ENCODE results near the gene DYRK3. TPM values are rescaled to one million over a fixed set of nuclear protein-coding genes. Genes with fewer than 3 reads are reported as not detected.

The DYRK3 gene
- total and polyA plus RNA-seq, 9 of the 15 experiments (the other 6 are each of a cell fraction or from before 2014, with no cell fraction given) = 4.5 to 33.7 (median 25.7) TPM

GRCh38 chr1:206612129-206612876 is 23.0 kb upstream of the DYRK3 start, which contains the start of gene EIF2D (continued):
- TF ChIP-seq RERE (CRISPR knock-in tag; IDR thresholded peaks at IDR 0.05; ENCODE audit: borderline replicate concordance) = peak; percentile 95; the same call in 1 of the 2 replicates
- TF ChIP-seq NEUROD1 (IDR thresholded peaks at IDR 0.05; ENCODE audit: borderline replicate concordance, low read depth, low read length, partially characterized antibody) = peak; percentile 96
- no peak for TF ChIP-seq SRSF9 (IDR thresholded peaks at IDR 0.05; ENCODE audit: borderline replicate concordance, low read depth, low read length)
- TF ChIP-seq ARID2 (IDR thresholded peaks at IDR 0.05) = peak; percentile 63
- no peak for TF ChIP-seq SNRNP70 (optimal IDR thresholded peaks at IDR 0.05; ENCODE audit: low read depth, low read length)
- peak; percentile 43 for TF ChIP-seq EGR1 (conservative IDR thresholded peaks at IDR 0.05)
- peak; percentile 76; the same call in 1 of the 2 replicates for TF ChIP-seq HDAC6 (IDR thresholded peaks at IDR 0.05; ENCODE audit: low read depth, low read length)
- TF ChIP-seq STAG1 (CRISPR knock-in tag; IDR thresholded peaks at IDR 0.05; ENCODE audit: borderline replicate concordance) = peak; percentile 79
- peak; percentile 88 for TF ChIP-seq ZBTB17 (CRISPR knock-in tag; IDR thresholded peaks at IDR 0.05)
- peak; percentile 91 for TF ChIP-seq FOXJ2 (tag; IDR thresholded peaks at IDR 0.05)
- peak; percentile 85 for TF ChIP-seq SMAD4 (CRISPR knock-in tag; conservative IDR thresholded peaks at IDR 0.05)
- TF ChIP-seq ZNF778 (CRISPR knock-in tag; IDR thresholded peaks at IDR 0.05) = no peak
- no peak for TF ChIP-seq BCL6 (CRISPR knock-in tag; IDR thresholded peaks at IDR 0.05)
- TF ChIP-seq ZNF347 (CRISPR knock-in tag; IDR thresholded peaks at IDR 0.05; ENCODE audit: low read depth) = no peak
- peak; percentile 77 for TF ChIP-seq E2F8 (IDR thresholded peaks at IDR 0.05; ENCODE audit: low read depth, partially characterized antibody)
- peak; percentile 76; the same call in 1 of the 2 replicates for TF ChIP-seq ZNF282 (CRISPR knock-in tag; IDR thresholded peaks at IDR 0.05)
- TF ChIP-seq ZNF699 (CRISPR knock-in tag; IDR thresholded peaks at IDR 0.05; ENCODE audit: insufficient replicate concordance) = no peak
- peak; percentile 73 for TF ChIP-seq RAD21 (CRISPR knock-in tag; conservative IDR thresholded peaks at IDR 0.05 in 1 of 2, IDR thresholded peaks at IDR 0.05 in 1 of 2)
- TF ChIP-seq ZNF75A (CRISPR knock-in tag; IDR thresholded peaks at IDR 0.05) = no peak
- TF ChIP-seq CBX2 (IDR thresholded peaks at IDR 0.05; ENCODE audit: insufficient read depth, low read length, poor library complexity, severe bottlenecking) = no peak
- peak; percentile 100 for TF ChIP-seq RB1 (IDR thresholded peaks at IDR 0.05; ENCODE audit: low read depth)
